ENCODE results near the gene YY1.

DNA sequence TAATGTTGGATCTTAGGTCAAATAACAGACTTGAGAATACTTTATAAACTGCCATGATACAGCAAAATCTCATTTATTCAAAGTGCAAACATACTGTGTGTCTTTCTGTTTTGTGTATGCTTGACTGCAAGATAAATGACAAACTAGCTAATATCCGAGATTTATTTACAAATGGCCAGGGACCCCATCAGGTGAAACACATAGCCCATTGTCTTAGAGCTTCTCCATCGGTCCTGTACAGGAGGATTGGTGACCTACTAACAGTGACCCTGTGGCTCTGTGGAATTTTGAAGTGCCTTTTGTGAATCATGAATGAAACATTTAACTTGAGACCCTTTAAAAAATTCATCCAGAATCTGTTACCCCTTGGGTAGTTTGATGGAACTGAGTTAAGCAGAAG, 40.2 kb downstream of the YY1 start:
- TF ChIP-seq, protein P1, sequence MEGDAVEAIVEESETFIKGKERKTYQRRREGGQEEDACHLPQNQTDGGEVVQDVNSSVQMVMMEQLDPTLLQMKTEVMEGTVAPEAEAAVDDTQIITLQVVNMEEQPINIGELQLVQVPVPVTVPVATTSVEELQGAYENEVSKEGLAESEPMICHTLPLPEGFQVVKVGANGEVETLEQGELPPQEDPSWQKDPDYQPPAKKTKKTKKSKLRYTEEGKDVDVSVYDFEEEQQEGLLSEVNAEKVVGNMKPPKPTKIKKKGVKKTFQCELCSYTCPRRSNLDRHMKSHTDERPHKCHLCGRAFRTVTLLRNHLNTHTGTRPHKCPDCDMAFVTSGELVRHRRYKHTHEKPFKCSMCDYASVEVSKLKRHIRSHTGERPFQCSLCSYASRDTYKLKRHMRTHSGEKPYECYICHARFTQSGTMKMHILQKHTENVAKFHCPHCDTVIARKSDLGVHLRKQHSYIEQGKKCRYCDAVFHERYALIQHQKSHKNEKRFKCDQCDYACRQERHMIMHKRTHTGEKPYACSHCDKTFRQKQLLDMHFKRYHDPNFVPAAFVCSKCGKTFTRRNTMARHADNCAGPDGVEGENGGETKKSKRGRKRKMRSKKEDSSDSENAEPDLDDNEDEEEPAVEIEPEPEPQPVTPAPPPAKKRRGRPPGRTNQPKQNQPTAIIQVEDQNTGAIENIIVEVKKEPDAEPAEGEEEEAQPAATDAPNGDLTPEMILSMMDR (IDR thresholded peaks at IDR 0.05; ENCODE audit: low read depth, low read length): no peak
- no peak for TF ChIP-seq POLR2A (IDR thresholded peaks at IDR 0.05; ENCODE audit: extremely low read depth, insufficient read length)
